ENCODE results near the gene IL31. TPM values are rescaled to one million over a fixed set of nuclear protein-coding genes. Genes with fewer than 3 reads are reported as not detected.

Gene IL31
- not detected for total RNA-seq
- polyA plus RNA-seq (ENCODE audit: insufficient read length in 2 of 2) = not detected
- long read RNA-seq, donor 1 = 0 reads
- long read RNA-seq, donor 2 = 0 reads
- long read RNA-seq, donor 3 = 0 reads
- long read RNA-seq, donor 4 = 0 reads

GRCh38 chr12:122174155-122174845 lies at the start of gene IL31:
Gene IL31 (minus strand): TSS chr12:122174221. CDS start chr12:122174172, 49 bp downstream.
- 97% methylated on average over 13 of the region's 17 CpGs for WGBS (ENCODE audit: insufficient coverage)
- Histone ChIP-seq H3K27ac (ENCODE audit: low read depth, low read length) (no peak within 1 kb of the TSS), H3K27me3 (ENCODE audit: control insufficient read depth, insufficient read depth, low read length) (no peaks in the 10 kb centered on the region), H3K9me3 (ENCODE audit: control insufficient read depth, insufficient read depth, low read length) (no peaks in the 10 kb centered on the region), H3K36me3 (ENCODE audit: control insufficient read depth, insufficient read depth, low read length) (no peaks in the 10 kb centered on the region), H3K4me1 (ENCODE audit: control insufficient read depth, insufficient read depth, low read length) (no peaks in the 10 kb centered on the region), H3K4me3 (ENCODE audit: low read depth, low read length) (no peak within 1 kb of the TSS)
- DNase-seq (ENCODE audit: low read depth in 4 of 6, low spot score in 6 of 6) = no peak

DNA sequence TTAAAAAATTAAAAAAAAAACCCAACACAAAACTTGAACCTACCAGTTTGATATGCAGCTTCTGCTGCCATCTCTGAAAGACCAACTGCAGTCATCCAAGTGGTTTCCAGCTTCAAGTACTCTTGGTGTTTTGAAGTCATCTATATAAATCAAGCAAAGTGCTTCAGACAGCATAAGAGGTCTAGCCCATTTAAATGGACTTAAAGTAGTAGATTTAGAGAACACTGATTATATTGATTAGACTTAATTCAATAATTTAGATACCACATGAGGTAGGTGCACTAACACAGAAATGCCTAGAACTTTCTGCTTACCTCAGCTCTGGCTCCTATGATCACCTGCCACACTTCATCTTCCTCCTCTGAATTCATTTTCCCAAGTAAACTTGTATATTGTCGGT lies 42.4 kb upstream of the IL31 start:
- Histone ChIP-seq H3K27ac (ENCODE audit: low read depth, low read length) (no peak overlapping the region), H3K36me3 (ENCODE audit: control insufficient read depth, insufficient read depth, low read length) (peaks cover 68% of the 10 kb centered on the region), H3K9me3 (ENCODE audit: control insufficient read depth, insufficient read depth, low read length) (no peaks in the 10 kb centered on the region), H3K27me3 (ENCODE audit: control insufficient read depth, insufficient read depth, low read length) (no peaks in the 10 kb centered on the region), H3K4me3 (ENCODE audit: low read depth, low read length) (no peak overlapping the region), H3K4me1 (ENCODE audit: control insufficient read depth, insufficient read depth, low read length) (no peaks in the 10 kb centered on the region)
- no peak for DNase-seq (ENCODE audit: low read depth in 4 of 6, low spot score in 6 of 6)
- WGBS (ENCODE audit: insufficient coverage) = no CpG with 5 or more reads among the region's 1 CpG

- WGBS (ENCODE audit: insufficient coverage) = 92% methylated on average over 2 of the region's 5 CpGs
- H3K36me3 ChIP-seq (ENCODE audit: control insufficient read depth, insufficient read depth, low read length) = peaks cover 72% of the 10 kb centered on the region
Observed at GRCh38 chr12:122215771-122216170, 41.8 kb upstream of the IL31 start.

DNA sequence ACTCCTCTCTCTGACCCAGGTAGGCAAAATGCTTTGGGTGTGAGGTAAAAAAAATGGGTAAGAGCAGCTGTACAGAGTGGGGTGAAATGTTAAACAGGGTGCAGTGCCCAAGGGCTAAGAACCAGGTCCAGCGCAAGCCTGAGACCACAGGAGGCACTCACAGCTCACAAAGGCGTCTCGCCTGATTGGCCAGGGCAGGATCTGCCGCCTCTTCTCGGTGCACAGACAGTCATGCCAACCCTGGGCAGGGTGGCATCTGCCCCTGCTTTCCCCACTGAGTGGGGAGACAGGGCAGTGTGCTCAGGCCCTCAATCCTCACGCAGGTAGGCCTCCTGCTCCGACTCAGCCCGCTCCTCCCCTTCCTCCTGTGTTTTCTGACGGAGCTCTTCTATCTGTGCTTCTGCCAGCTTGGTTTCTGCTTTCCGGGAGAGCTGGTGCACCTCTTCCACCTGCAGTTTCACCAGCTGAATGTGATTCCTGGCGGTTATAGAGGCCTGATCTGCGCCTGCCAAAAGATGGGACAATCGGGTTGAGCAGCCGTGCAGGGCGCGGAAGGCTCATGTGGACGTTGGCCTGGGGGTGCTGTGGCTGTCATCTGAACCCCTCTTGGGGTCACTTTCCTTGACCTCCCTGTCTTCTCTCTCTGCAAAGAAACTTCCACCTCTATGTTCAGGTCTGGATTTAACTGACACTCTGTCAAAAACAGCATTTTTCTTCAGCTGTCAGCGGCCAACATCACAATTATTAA lies 34.2 kb upstream of the IL31 start:
- peaks cover 66% of the 10 kb centered on the region for H3K36me3 ChIP-seq (ENCODE audit: control insufficient read depth, insufficient read depth, low read length)
- no peaks in the 10 kb centered on the region for H3K9me3 ChIP-seq (ENCODE audit: control insufficient read depth, insufficient read depth, low read length)
- H3K4me3 ChIP-seq (ENCODE audit: low read depth, low read length) = no peak overlapping the region
- peaks cover 24% of the 10 kb centered on the region for H3K27me3 ChIP-seq (ENCODE audit: control insufficient read depth, insufficient read depth, low read length)
- H3K27ac ChIP-seq (ENCODE audit: low read depth, low read length) = no peak overlapping the region
- WGBS (ENCODE audit: insufficient coverage) = 95% methylated on average over 17 of the region's 18 CpGs
- no peak for DNase-seq (ENCODE audit: low read depth in 4 of 6, low spot score in 6 of 6)
- peaks cover 18% of the 10 kb centered on the region for H3K4me1 ChIP-seq (ENCODE audit: control insufficient read depth, insufficient read depth, low read length)

More at GRCh38 chr12:122215771-122216170, 41.8 kb upstream of the IL31 start:
- H3K27me3 ChIP-seq (ENCODE audit: control insufficient read depth, insufficient read depth, low read length) = no peaks in the 10 kb centered on the region
- no peaks in the 10 kb centered on the region for H3K9me3 ChIP-seq (ENCODE audit: control insufficient read depth, insufficient read depth, low read length)
- H3K4me1 ChIP-seq (ENCODE audit: control insufficient read depth, insufficient read depth, low read length) = no peaks in the 10 kb centered on the region
- no peak for DNase-seq (ENCODE audit: low read depth in 4 of 6, low spot score in 6 of 6)
- no peak overlapping the region for H3K4me3 ChIP-seq (ENCODE audit: low read depth, low read length)
- H3K27ac ChIP-seq (ENCODE audit: low read depth, low read length) = no peak overlapping the region

- Histone ChIP-seq H3K27ac (ENCODE audit: low read depth, low read length) (no peak overlapping the region), H3K9me3 (ENCODE audit: control insufficient read depth, insufficient read depth, low read length) (no peaks in the 10 kb centered on the region), H3K36me3 (ENCODE audit: control insufficient read depth, insufficient read depth, low read length) (peaks cover 57% of the 10 kb centered on the region), H3K27me3 (ENCODE audit: control insufficient read depth, insufficient read depth, low read length) (peaks cover 32% of the 10 kb centered on the region), H3K4me3 (ENCODE audit: low read depth, low read length) (no peak overlapping the region), H3K4me1 (ENCODE audit: control insufficient read depth, insufficient read depth, low read length) (peaks cover 24% of the 10 kb centered on the region)
- 80% methylated on average over 3 of the region's 8 CpGs for WGBS (ENCODE audit: insufficient coverage)
- DNase-seq (ENCODE audit: low read depth in 4 of 6, low spot score in 6 of 6) = no peak
Observed at GRCh38 chr12:122207391-122207790, 33.4 kb upstream of the IL31 start.

- Histone ChIP-seq H3K27me3 (ENCODE audit: control insufficient read depth, insufficient read depth, low read length) (peaks cover 32% of the 10 kb centered on the region), H3K4me1 (ENCODE audit: control insufficient read depth, insufficient read depth, low read length) (peaks cover 24% of the 10 kb centered on the region), H3K4me3 (ENCODE audit: low read depth, low read length) (no peak overlapping the region), H3K36me3 (ENCODE audit: control insufficient read depth, insufficient read depth, low read length) (peaks cover 55% of the 10 kb centered on the region), H3K9me3 (ENCODE audit: control insufficient read depth, insufficient read depth, low read length) (no peaks in the 10 kb centered on the region), H3K27ac (ENCODE audit: low read depth, low read length) (no peak overlapping the region)
- WGBS (ENCODE audit: insufficient coverage) = 100% methylated on average over 6 of the region's 8 CpGs
- no peak for DNase-seq (ENCODE audit: low read depth in 4 of 6, low spot score in 6 of 6)
Observed at GRCh38 chr12:122206976-122207375, 33.0 kb upstream of the IL31 start.

DNA sequence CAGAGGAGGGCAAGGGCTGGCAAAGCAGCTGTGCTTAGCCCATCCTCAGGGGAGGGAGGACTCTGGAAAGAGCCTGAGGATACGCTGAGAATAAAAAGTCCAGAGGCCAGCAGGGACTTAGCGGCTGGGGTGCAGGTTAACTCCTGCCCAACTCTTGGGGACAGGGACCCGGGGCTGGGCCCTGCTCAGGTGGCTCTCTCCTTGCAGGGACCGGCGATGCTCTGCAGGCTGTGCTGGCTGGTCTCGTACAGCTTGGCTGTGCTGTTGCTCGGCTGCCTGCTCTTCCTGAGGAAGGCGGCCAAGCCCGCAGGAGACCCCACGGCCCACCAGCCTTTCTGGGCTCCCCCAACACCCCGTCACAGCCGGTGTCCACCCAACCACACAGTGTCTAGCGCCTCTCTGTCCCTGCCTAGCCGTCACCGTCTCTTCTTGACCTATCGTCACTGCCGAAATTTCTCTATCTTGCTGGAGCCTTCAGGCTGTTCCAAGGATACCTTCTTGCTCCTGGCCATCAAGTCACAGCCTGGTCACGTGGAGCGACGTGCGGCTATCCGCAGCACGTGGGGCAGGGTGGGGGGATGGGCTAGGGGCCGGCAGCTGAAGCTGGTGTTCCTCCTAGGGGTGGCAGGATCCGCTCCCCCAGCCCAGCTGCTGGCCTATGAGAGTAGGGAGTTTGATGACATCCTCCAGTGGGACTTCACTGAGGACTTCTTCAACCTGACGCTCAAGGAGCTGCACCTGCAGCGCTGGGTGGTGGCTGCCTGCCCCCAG lies 32.3 kb upstream of the IL31 start:
- DNase-seq (ENCODE audit: low read depth in 4 of 6, low spot score in 6 of 6) = no peak
- 64% methylated on average over 22 of the region's 27 CpGs for WGBS (ENCODE audit: insufficient coverage)
- Histone ChIP-seq H3K4me3 (ENCODE audit: low read depth, low read length) (no peak overlapping the region), H3K4me1 (ENCODE audit: control insufficient read depth, insufficient read depth, low read length) (peaks cover 24% of the 10 kb centered on the region), H3K36me3 (ENCODE audit: control insufficient read depth, insufficient read depth, low read length) (peaks cover 50% of the 10 kb centered on the region), H3K9me3 (ENCODE audit: control insufficient read depth, insufficient read depth, low read length) (no peaks in the 10 kb centered on the region), H3K27me3 (ENCODE audit: control insufficient read depth, insufficient read depth, low read length) (peaks cover 34% of the 10 kb centered on the region), H3K27ac (ENCODE audit: low read depth, low read length) (no peak overlapping the region)

DNA sequence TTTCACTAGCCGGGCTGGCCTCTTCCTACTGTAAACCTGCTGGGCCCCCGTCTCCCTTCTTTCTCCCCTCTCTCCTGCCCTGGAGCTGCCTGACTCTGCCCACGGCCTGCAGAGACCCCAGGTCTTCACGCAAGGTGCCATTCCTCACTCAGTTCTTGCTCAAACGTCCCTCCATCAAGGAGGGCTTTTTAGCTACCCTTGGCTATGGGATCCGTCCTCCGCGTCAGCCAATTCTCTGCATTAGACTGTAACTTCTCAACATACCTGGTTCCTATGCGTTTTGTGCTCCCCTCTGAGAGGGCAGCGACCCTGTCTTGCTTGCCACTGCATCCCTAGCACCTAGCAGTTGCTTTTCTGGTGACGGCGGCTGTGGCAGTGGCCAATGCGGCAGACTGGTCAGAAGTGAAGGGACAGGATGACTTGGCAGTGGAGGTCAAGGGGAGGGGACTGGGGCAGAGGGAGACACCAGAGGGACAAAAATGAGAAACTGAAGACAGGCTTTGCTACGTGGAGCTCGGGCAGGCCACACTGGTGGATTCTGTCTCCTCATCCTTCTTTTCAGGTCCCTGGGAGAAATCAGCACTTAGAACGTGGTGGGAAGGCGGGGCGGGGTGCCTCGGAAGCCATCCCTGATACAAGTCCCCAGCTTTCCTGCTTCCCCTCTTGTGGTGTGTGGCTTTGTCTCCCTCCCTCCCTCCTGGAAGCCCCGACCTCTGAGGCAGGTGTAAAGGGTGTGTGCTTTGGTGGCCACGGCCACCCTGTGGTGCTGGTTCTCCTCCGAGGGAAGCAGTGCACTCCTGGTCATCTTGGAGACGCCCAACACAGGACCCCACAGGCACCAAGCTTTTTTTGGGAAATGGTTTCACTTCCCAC lies 31.3 kb upstream of the IL31 start:
- WGBS (ENCODE audit: insufficient coverage) = 60% methylated on average over 18 of the region's 23 CpGs
- Histone ChIP-seq H3K27me3 (ENCODE audit: control insufficient read depth, insufficient read depth, low read length) (peaks cover 39% of the 10 kb centered on the region), H3K4me1 (ENCODE audit: control insufficient read depth, insufficient read depth, low read length) (peaks cover 24% of the 10 kb centered on the region), H3K36me3 (ENCODE audit: control insufficient read depth, insufficient read depth, low read length) (peaks cover 48% of the 10 kb centered on the region), H3K4me3 (ENCODE audit: low read depth, low read length) (no peak overlapping the region), H3K27ac (ENCODE audit: low read depth, low read length) (no peak overlapping the region), H3K9me3 (ENCODE audit: control insufficient read depth, insufficient read depth, low read length) (no peaks in the 10 kb centered on the region)
- DNase-seq (ENCODE audit: low read depth in 4 of 6, low spot score in 6 of 6) = no peak

All from spinal cord (tissue), 10 donors.